ENCODE data around the gene LARP1B.
"Not testable (repeated sequence)": the region's sequence is repeated elsewhere in the genome, so short reads cannot be mapped to it uniquely, and the experiment has no call there.

The LARP1B gene

GRCh38 chr4:128135391-128135790, 74.3 kb downstream of the LARP1B start:
- DNase-seq (ENCODE audit: low read depth in 3 of 3): no peak

DNA sequence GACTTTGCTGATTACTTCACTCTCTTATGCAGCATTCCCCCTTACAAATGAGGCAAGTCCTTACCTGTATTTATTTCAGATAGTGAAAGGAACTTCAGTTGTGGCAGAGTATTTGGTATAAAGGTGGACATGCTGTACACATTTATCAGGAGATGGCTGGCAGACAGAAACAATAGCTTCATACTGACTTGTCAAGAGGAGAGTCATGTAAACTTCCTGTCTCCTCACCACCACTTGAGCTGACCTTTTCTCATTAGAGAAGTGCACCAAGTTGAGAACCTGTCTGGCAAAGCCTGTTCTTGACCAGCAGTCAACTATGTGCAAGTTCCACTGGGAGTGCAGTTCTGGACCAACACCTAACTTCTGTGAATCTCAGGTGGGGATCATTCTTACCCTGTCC, 80.8 kb downstream of the LARP1B start:
- no peak for DNase-seq (ENCODE audit: low read depth in 3 of 3)

DNA sequence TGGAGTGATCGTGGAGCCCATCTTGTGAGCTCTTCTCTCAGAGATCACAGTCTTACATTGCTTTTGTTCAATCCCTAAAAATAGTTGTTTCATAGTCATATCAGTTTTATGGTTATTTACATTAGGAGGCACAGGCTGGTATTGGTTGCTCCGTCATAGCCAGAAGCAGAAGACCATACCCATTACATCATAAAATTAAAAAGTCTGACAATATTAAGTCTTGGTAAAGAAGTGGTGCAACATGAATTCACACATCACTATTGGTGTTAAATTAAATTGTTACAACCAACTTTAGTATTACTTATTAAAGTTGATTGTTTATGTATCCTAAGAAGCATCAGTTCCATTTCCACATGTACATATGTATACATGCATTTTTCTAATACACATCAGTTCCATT, 84.6 kb downstream of the LARP1B start:
- no peak for DNase-seq (ENCODE audit: low read depth in 3 of 3)

DNA sequence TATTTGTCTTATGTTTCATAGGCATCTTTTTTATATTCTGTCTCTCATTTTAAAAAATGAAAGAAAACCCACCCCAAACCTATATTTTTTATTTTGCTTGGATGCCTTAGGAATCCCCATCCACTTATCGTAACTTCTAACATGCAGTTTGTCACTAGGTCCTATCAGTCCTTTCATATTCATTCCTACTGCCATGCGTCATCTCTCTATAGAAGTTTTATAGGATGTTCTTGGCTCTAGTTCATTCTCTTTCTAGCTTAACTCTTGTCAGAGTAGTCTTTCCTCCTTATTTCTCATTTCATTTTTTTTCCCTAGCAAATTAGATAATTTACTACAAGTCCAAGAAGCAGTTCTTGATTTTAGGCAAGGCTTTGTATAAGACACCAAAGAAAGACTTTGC, 92.7 kb downstream of the LARP1B start:
- DNase-seq (ENCODE audit: low read depth in 3 of 3): no peak

GRCh38 chr4:128155231-128155855, 94.2 kb downstream of the LARP1B start:
- no peak for DNase-seq (ENCODE audit: low read depth in 3 of 3)

GRCh38 chr4:128155874-128156456, 94.9 kb downstream of the LARP1B start:
- no peak for DNase-seq (ENCODE audit: low read depth in 3 of 3)

GRCh38 chr4:128156472-128156871, 95.4 kb downstream of the LARP1B start:
- DNase-seq (ENCODE audit: low read depth in 3 of 3): not testable (repeated sequence)

DNA sequence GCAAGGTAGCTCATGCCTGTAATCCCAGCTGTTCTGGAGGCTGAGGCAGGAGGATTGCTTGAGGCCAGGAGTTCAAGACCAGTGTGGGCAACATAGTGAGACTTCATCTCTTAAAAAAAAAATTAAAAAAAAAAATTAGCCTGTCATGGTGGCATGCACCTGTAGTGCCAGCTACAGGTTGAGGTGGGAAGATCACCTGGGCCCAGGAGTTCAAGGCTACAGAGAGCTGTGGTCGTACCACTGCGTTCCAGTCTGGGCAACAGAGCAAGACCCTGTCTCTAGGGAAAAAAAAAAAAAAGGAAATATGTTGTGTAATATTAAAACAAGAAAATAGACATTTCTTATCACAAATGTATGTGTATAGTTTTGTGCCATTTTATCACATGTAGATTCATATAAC, 97.8 kb downstream of the LARP1B start:
- no peak for DNase-seq (ENCODE audit: low read depth in 3 of 3)

DNA sequence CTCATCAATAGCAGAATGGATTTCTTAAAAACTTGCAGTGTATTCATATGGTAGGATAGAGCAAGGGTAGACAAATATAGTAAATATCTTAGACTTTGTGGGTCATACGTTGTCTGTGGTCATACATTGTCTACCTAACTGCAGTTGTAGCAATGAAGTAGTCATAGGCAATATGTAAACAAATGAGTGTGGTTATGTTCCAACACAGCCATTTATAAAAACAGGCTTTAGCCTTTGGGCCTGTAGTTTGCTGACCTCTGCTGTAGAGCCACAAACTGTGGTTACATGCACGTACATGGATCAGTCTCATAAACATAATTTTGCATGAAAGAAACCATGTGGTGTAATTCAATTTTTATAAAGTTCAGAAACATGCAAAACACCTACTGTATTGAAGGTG, 98.9 kb downstream of the LARP1B start:
- DNase-seq (ENCODE audit: low read depth in 3 of 3): no peak

DNA sequence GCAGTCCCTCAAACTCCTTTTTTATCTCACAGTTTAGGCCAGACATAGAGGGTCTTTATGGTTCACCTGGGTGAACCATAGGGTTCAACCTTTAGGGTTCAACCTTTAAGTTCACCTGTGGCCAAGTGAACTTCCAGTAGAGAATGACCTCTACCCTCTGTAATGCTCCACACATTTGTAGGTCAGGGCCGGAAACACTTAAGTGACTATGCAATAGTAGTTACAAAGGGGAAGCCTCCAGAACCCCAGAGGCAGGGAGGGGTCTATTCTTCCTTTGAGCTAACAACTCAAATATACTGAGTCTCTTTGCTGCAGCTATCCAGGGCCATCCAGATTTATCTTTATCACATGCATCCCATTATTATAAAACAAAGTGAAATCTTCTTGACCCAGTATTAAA, 100.0 kb downstream of the LARP1B start:
- DNase-seq (ENCODE audit: low read depth in 3 of 3): no peak

DNA sequence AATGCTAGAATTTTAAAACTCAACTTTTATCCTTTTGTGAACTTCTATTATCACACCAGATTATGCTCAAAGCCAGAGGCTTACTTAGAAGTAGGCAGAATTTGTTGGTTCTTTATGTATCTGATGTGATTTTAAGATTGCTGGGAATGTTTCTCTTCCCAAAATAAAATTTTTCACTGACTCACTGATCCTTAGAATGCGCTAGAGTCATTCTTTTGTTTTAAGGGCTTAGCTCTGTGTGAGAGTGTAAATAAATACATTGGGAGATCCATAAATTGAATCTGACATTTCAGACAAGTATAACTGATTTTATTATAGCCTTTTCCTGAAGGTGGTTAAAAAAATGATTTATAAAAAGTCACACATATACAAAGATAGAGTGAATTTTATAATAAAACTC, 101.3 kb downstream of the LARP1B start:
- DNase-seq (ENCODE audit: low read depth in 3 of 3): no peak

GRCh38 chr4:128163177-128164117, 102.3 kb downstream of the LARP1B start:
- no peak for DNase-seq (ENCODE audit: low read depth in 3 of 3)

- DNase-seq (ENCODE audit: low read depth in 3 of 3): no peak
These were observed 105.9 kb downstream of the LARP1B start for GRCh38 chr4:128166982-128167381.

GRCh38 chr4:128168701-128169100, 107.6 kb downstream of the LARP1B start:
- DNase-seq (ENCODE audit: low read depth in 3 of 3): no peak

- DNase-seq (ENCODE audit: low read depth in 3 of 3): no peak
These were observed 108.1 kb downstream of the LARP1B start for GRCh38 chr4:128169245-128169644.

- no peak for DNase-seq (ENCODE audit: low read depth in 3 of 3)
These were observed 115.5 kb downstream of the LARP1B start for GRCh38 chr4:128176643-128177042.

GRCh38 chr4:128177498-128177897, 116.4 kb downstream of the LARP1B start:
- no peak for DNase-seq (ENCODE audit: low read depth in 3 of 3)

DNA sequence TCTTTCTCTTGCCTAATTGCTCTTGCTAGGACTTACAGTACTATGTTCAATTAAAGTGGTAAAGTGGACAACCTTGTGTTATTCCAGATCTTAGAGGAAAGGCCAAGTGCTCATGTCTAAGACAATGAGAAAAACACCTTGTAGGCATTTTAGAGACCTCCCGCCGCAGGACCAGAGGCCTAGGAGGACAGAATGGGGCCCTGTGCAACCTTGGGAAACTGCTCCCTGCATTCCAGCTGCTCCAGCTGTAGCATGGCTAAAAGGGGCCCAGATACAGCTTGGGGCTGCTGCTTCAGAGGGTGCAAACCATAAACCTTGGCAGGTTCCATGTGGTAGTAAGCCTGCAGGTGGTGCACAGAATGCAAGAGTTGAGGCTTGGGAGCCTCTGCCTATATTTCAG, 125.5 kb downstream of the LARP1B start:
- no peak for DNase-seq (ENCODE audit: low read depth in 3 of 3)

- peak; percentile 26 to 55 (median 48) for DNase-seq (ENCODE audit: low read depth in 3 of 3)
These were observed 130.1 kb downstream of the LARP1B start for GRCh38 chr4:128191115-128191781.

- DNase-seq (ENCODE audit: low read depth in 3 of 3): no peak
These were observed 159.4 kb downstream of the LARP1B start for GRCh38 chr4:128220286-128221235.

DNA sequence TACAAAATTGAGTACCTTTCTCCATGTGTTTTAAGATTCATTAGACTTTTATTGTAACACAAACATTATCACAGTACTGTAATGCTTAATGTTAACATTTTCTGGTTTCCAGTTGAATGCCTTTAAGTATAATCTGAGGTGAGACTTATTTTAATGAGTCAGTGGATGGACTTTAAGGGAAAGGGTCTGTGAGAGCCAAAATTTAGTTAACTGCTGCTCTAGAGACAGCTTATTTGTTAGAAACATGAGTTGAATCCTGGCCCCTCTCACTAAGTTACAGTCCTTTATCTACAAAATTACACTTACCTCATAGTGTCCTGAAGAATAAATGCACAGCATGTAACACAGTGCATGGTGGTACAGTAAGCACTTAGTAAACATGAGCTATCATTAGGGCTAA, 160.5 kb downstream of the LARP1B start:
- no peak for DNase-seq (ENCODE audit: low read depth in 3 of 3)
